ENCODE measurements around the gene RNF26.

RNF26 gene

GRCh38 chr11:119342362-119343130 is 8.2 kb downstream of the RNF26 start:
- H3K4me3 ChIP-seq (ENCODE audit: control insufficient read depth, low read depth, low read length) = no peak overlapping the region
- no peak for DNase-seq (ENCODE audit: low read depth)
- TF ChIP-seq, protein P1, sequence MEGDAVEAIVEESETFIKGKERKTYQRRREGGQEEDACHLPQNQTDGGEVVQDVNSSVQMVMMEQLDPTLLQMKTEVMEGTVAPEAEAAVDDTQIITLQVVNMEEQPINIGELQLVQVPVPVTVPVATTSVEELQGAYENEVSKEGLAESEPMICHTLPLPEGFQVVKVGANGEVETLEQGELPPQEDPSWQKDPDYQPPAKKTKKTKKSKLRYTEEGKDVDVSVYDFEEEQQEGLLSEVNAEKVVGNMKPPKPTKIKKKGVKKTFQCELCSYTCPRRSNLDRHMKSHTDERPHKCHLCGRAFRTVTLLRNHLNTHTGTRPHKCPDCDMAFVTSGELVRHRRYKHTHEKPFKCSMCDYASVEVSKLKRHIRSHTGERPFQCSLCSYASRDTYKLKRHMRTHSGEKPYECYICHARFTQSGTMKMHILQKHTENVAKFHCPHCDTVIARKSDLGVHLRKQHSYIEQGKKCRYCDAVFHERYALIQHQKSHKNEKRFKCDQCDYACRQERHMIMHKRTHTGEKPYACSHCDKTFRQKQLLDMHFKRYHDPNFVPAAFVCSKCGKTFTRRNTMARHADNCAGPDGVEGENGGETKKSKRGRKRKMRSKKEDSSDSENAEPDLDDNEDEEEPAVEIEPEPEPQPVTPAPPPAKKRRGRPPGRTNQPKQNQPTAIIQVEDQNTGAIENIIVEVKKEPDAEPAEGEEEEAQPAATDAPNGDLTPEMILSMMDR (conservative IDR thresholded peaks at IDR 0.05; ENCODE audit: control insufficient read depth, insufficient read depth, low read depth, low read length) = no peak

DNA sequence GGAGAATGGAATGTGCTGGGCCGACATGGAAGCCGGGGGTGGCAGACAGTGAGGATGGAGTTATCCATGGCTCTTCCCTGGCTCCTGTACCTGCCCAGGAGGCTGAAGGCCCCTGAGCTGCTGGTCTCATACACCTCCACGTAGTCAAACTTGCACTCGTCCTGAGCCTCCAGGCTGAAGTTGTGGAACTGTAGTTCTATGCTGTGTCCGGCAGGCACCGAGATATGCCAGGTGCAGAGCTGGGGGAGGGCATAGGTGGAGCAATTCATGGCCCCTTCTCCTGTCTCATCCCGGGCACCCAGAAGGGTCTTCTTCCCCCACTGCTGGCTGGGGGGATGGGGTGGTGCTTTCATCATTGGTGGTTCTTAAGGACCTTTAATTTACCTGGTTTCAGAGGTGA is 9.4 kb downstream of the RNF26 start:
- H3K4me3 ChIP-seq (ENCODE audit: control insufficient read depth, low read depth, low read length) = no peak overlapping the region
- TF ChIP-seq, protein P1 (conservative IDR thresholded peaks at IDR 0.05; ENCODE audit: control insufficient read depth, insufficient read depth, low read depth, low read length) = no peak
- no peak for DNase-seq (ENCODE audit: low read depth)

DNA sequence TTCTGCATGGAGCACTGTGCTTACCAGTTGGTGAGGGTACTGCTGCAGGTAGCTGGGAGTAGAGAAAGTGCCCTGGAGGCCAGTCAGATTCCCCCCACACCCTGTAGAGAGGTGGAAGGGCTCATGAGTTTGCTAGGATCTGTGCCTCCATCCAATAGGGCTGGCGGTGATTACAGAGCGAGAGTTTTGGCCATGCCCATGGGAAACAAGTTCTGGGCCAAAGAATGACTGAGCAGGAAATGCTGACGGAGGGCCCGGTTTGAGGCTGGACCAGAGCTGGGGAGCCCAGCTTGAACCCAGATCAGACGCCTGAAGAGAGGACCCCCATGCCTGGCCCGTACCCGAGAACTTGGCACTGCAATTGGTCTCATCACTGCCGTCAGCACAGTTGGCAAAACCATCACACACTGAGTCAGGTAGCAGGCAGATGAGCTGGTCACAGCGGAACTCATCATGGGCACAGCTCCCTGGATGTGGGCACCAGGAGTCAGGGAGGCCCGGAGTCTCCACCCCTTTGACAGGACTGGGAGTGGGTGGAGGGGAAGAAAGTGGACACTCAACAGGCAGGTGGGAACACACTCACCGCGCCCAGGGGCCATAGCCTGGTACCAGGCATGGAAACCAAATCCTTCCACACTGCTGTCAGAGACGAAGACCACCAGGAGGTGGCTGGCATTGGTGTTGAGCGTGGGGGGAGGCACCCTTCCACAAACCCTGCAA is 10.1 kb downstream of the RNF26 start:
- TF ChIP-seq, protein P1 (conservative IDR thresholded peaks at IDR 0.05; ENCODE audit: control insufficient read depth, insufficient read depth, low read depth, low read length) = no peak
- no peak for DNase-seq (ENCODE audit: low read depth)
- no peak overlapping the region for H3K4me3 ChIP-seq (ENCODE audit: control insufficient read depth, low read depth, low read length)

DNA sequence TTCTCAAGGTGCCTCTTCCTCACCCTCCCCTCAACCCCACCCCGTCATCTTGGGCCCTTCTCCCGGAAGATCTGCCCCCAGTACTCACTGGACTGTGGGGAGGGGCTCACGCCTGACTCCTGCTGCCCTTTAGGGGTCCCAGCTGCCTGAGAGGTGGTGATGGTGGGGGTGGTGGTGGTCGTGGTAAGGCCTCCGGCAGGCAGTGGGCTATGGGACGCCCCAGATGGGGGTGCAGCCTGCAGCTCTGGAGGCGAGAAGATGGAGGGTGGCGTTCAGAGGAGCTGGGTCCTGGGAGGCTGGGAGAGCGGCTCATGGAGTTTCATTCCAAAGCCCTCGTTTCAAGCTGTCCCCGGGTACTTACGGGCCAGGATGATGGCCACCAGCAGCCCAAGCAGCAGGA is 11.4 kb downstream of the RNF26 start:
- no peak for DNase-seq (ENCODE audit: low read depth)
- TF ChIP-seq, protein P1 (conservative IDR thresholded peaks at IDR 0.05; ENCODE audit: control insufficient read depth, insufficient read depth, low read depth, low read length) = no peak
- H3K4me3 ChIP-seq (ENCODE audit: control insufficient read depth, low read depth, low read length) = no peak overlapping the region

- no peak for DNase-seq (ENCODE audit: low read depth)
- no peak within 1 kb of the TSS for H3K4me3 ChIP-seq (ENCODE audit: control insufficient read depth, low read depth, low read length)
- TF ChIP-seq, protein P1 (conservative IDR thresholded peaks at IDR 0.05; ENCODE audit: control insufficient read depth, insufficient read depth, low read depth, low read length) = no peak
These were observed 12.3 kb downstream of the RNF26 start, which contains the start of gene MFRP for GRCh38 chr11:119346605-119347004. Gene MFRP, minus strand, starts transcription at chr11:119346705. Its CDS starts 192 bp downstream, at chr11:119346513.

GRCh38 chr11:119347242-119347641 is 12.9 kb downstream of the RNF26 start:
- peak; percentile 69 for DNase-seq (ENCODE audit: low read depth)
- TF ChIP-seq, protein P1 (conservative IDR thresholded peaks at IDR 0.05; ENCODE audit: control insufficient read depth, insufficient read depth, low read depth, low read length) = no peak

More at GRCh38 chr11:119347242-119347641, 12.9 kb downstream of the RNF26 start:
- no peak overlapping the region for H3K4me3 ChIP-seq (ENCODE audit: control insufficient read depth, low read depth, low read length)

All from fibroblast of mammary gland (primary cell).